ENCODE results near the gene CCDC33. TPM values are rescaled to one million over a fixed set of nuclear protein-coding genes. Genes with fewer than 3 reads are reported as not detected.

The CCDC33 gene
- total RNA-seq, 1 donor from 2014 or later = not detected

GRCh38 chr15:74289671-74290070, 53.5 kb downstream of the CCDC33 start:
- Histone ChIP-seq H3K36me3 (ENCODE audit: control insufficient read depth, insufficient read depth, low read length) (no peaks in the 10 kb centered on the region), H3K4me3 (ENCODE audit: low read depth, low read length) (no peak overlapping the region), H3K27me3 (ENCODE audit: control insufficient read depth, insufficient read depth, low read length) (peaks cover 4% of the 10 kb centered on the region)
- TF ChIP-seq CTCF (IDR thresholded peaks at IDR 0.05; ENCODE audit: insufficient read depth, low read length, severe bottlenecking) = no peak
- FAIRE-seq = no peak
- no peak for DNase-seq (ENCODE audit: low read depth)

GRCh38 chr15:74290645-74291044, 54.5 kb downstream of the CCDC33 start:
- peaks cover 3% of the 10 kb centered on the region for H3K27me3 ChIP-seq (ENCODE audit: control insufficient read depth, insufficient read depth, low read length)
- no peak for FAIRE-seq

GRCh38 chr15:74291101-74292071, 55.3 kb downstream of the CCDC33 start:
- Histone ChIP-seq H3K27me3 (ENCODE audit: control insufficient read depth, insufficient read depth, low read length) (peaks cover 4% of the 10 kb centered on the region), H3K36me3 (ENCODE audit: control insufficient read depth, insufficient read depth, low read length) (no peaks in the 10 kb centered on the region), H3K4me3 (ENCODE audit: low read depth, low read length) (no peak overlapping the region)
- DNase-seq (ENCODE audit: low read depth) = peak; percentile 41
- FAIRE-seq = no peak
- no peak for TF ChIP-seq CTCF (IDR thresholded peaks at IDR 0.05; ENCODE audit: insufficient read depth, low read length, severe bottlenecking)

More at GRCh38 chr15:74290645-74291044, 54.5 kb downstream of the CCDC33 start:
- DNase-seq (ENCODE audit: low read depth) = no peak
- no peaks in the 10 kb centered on the region for H3K36me3 ChIP-seq (ENCODE audit: control insufficient read depth, insufficient read depth, low read length)
- TF ChIP-seq CTCF (IDR thresholded peaks at IDR 0.05; ENCODE audit: insufficient read depth, low read length, severe bottlenecking) = no peak
- H3K4me3 ChIP-seq (ENCODE audit: low read depth, low read length) = no peak overlapping the region

- FAIRE-seq (no peak), DNase-seq (ENCODE audit: low read depth) (no peak)
- no peaks in the 10 kb centered on the region for H3K36me3 ChIP-seq (ENCODE audit: control insufficient read depth, insufficient read depth, low read length)
- no peak for TF ChIP-seq CTCF (IDR thresholded peaks at IDR 0.05; ENCODE audit: insufficient read depth, low read length, severe bottlenecking)
- H3K27me3 ChIP-seq (ENCODE audit: control insufficient read depth, insufficient read depth, low read length) = peaks cover 4% of the 10 kb centered on the region
- H3K4me3 ChIP-seq (ENCODE audit: low read depth, low read length) = no peak overlapping the region
Measured at GRCh38 chr15:74293021-74293810, 57.1 kb downstream of the CCDC33 start.

- TF ChIP-seq CTCF (IDR thresholded peaks at IDR 0.05; ENCODE audit: insufficient read depth, low read length, severe bottlenecking) = no peak
- H3K4me3 ChIP-seq (ENCODE audit: low read depth, low read length) = no peak overlapping the region
- H3K27me3 ChIP-seq (ENCODE audit: control insufficient read depth, insufficient read depth, low read length) = peaks cover 4% of the 10 kb centered on the region
- no peak for DNase-seq (ENCODE audit: low read depth)
- no peak for FAIRE-seq
- H3K36me3 ChIP-seq (ENCODE audit: control insufficient read depth, insufficient read depth, low read length) = no peaks in the 10 kb centered on the region
Measured at GRCh38 chr15:74294010-74294409, 57.9 kb downstream of the CCDC33 start.

Data from bronchial epithelial cell (primary cell).